ENCODE measurements around the gene SULF2.

SULF2 gene

DNA sequence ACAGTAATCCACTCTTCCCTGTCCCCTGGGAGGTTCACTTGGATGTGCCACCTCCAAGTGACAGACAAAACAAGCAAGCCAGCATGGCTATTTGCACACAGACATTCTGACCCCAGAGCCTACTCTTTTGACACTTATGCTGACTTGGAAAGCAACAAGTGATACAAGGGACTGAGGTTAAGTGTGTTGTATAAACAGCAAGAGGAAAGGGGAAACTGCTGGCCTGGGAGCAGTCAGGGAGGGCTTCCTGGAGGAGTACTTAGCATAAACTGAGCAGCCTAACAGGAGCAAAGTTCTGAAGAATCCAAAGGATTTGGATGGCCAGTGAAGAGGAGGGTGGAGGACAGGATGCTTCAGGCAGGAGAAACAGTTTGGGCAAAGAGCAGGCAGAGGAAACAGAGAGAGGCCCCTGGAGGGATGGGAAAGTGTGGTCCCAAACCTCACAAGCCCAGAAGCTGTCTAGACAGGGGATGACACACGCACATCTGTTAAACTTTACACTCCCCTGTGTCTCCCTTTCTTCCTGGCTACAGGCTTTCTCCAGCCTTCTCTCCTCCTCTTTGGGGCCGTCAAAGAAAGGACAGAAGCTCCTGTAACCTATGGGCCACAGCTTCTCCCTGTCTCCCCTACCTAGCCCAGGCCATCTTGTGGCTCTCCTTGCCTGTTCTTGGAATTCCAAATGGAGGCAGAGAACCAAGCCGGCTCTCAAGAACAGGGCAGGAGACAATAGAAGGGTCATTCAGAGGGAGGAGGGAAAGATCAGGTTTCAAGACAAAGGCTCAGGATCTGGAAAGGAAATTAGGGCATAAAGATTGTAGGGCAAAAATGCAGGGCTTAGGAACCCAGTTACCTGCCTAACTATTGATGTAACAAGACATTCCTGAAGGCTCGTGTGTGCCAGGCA lies 19.3 kb downstream of the SULF2 start:
- no peak overlapping the region for H3K4me3 ChIP-seq (ENCODE audit: low read length)
- H3K27ac ChIP-seq (ENCODE audit: low read length): no peak overlapping the region

GRCh38 chr20:47765271-47765670 lies 20.0 kb downstream of the SULF2 start:
- H3K4me3 ChIP-seq (ENCODE audit: low read length): no peak overlapping the region
- H3K27me3 ChIP-seq (ENCODE audit: insufficient read depth, low read length): no peaks in the 10 kb centered on the region
- no peaks in the 10 kb centered on the region for H3K36me3 ChIP-seq (ENCODE audit: insufficient read depth, low read depth, low read length)
- peaks cover 15% of the 10 kb centered on the region for H3K4me1 ChIP-seq (ENCODE audit: insufficient read depth, low read length)
- no peaks in the 10 kb centered on the region for H3K9me3 ChIP-seq (ENCODE audit: insufficient read depth, low read depth, low read length)
- H3K9ac ChIP-seq (ENCODE audit: low read depth, low read length): no peak overlapping the region
- no peak overlapping the region for H3K27ac ChIP-seq (ENCODE audit: low read length)

More for the DNA sequence above, 19.3 kb downstream of the SULF2 start:
- no peaks in the 10 kb centered on the region for H3K36me3 ChIP-seq (ENCODE audit: insufficient read depth, low read depth, low read length)
- H3K27me3 ChIP-seq (ENCODE audit: insufficient read depth, low read length): no peaks in the 10 kb centered on the region
- H3K9me3 ChIP-seq (ENCODE audit: insufficient read depth, low read depth, low read length): no peaks in the 10 kb centered on the region; the same call in 1 of the 2 replicates
- peaks cover 15% of the 10 kb centered on the region for H3K4me1 ChIP-seq (ENCODE audit: insufficient read depth, low read length)
- H3K9ac ChIP-seq (ENCODE audit: low read depth, low read length): peak overlapping the region; percentile 22; the same call in 1 of the 2 replicates

DNA sequence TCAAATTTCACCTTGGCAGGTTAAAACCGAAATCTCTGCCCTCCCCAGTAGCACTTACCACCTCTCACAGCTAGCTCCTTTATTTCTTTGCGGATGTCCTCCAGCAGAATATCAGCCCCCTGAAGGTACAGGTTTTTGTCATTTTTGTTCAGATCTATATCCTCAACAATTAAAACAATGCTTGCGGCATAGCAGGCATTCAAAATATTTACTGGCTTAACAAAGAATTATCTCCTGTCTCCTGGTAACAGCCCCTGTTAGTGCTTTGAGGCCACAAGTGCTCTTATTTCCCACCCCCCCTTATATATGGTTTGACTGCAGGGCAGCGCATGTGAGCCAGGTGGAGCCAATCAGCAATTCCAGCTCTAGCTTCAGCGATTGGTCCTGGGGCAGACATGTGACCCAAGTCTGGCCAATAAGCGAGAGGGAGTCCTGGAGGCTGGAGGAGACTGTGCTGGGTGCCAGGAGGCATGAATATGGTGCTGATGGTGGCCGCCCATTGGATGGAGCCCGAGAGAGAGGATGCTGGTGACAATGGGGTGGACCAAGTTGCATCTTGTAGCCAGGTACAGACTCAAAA lies 21.0 kb downstream of the SULF2 start:
- H3K36me3 ChIP-seq (ENCODE audit: insufficient read depth, low read depth, low read length): no peaks in the 10 kb centered on the region
- no peaks in the 10 kb centered on the region for H3K9me3 ChIP-seq (ENCODE audit: insufficient read depth, low read depth, low read length)
- no peak overlapping the region for H3K4me3 ChIP-seq (ENCODE audit: low read length)
- H3K4me1 ChIP-seq (ENCODE audit: insufficient read depth, low read length): peaks cover 15% of the 10 kb centered on the region
- H3K27ac ChIP-seq (ENCODE audit: low read length): no peak overlapping the region
- H3K27me3 ChIP-seq (ENCODE audit: insufficient read depth, low read length): no peaks in the 10 kb centered on the region
- H3K9ac ChIP-seq (ENCODE audit: low read depth, low read length): no peak overlapping the region

- Histone ChIP-seq H3K4me3 (ENCODE audit: low read length) (no peak overlapping the region), H3K4me1 (ENCODE audit: insufficient read depth, low read length) (peaks cover 17% of the 10 kb centered on the region)
These were observed 22.5 kb downstream of the SULF2 start for GRCh38 chr20:47762699-47763268.

GRCh38 chr20:47761482-47762047 lies 23.7 kb downstream of the SULF2 start:
- Histone ChIP-seq H3K27ac (ENCODE audit: low read length) (no peak overlapping the region), H3K4me3 (ENCODE audit: low read length) (no peak overlapping the region), H3K9ac (ENCODE audit: low read depth, low read length) (no peak overlapping the region), H3K36me3 (ENCODE audit: insufficient read depth, low read depth, low read length) (no peaks in the 10 kb centered on the region), H3K9me3 (ENCODE audit: insufficient read depth, low read depth, low read length) (no peaks in the 10 kb centered on the region), H3K27me3 (ENCODE audit: insufficient read depth, low read length) (no peaks in the 10 kb centered on the region), H3K4me1 (ENCODE audit: insufficient read depth, low read length) (peaks cover 16% of the 10 kb centered on the region)

More at GRCh38 chr20:47762699-47763268, 22.5 kb downstream of the SULF2 start:
- no peaks in the 10 kb centered on the region for H3K27me3 ChIP-seq (ENCODE audit: insufficient read depth, low read length)
- H3K27ac ChIP-seq (ENCODE audit: low read length): no peak overlapping the region
- H3K36me3 ChIP-seq (ENCODE audit: insufficient read depth, low read depth, low read length): no peaks in the 10 kb centered on the region
- no peak overlapping the region for H3K9ac ChIP-seq (ENCODE audit: low read depth, low read length)
- no peaks in the 10 kb centered on the region for H3K9me3 ChIP-seq (ENCODE audit: insufficient read depth, low read depth, low read length)

DNA sequence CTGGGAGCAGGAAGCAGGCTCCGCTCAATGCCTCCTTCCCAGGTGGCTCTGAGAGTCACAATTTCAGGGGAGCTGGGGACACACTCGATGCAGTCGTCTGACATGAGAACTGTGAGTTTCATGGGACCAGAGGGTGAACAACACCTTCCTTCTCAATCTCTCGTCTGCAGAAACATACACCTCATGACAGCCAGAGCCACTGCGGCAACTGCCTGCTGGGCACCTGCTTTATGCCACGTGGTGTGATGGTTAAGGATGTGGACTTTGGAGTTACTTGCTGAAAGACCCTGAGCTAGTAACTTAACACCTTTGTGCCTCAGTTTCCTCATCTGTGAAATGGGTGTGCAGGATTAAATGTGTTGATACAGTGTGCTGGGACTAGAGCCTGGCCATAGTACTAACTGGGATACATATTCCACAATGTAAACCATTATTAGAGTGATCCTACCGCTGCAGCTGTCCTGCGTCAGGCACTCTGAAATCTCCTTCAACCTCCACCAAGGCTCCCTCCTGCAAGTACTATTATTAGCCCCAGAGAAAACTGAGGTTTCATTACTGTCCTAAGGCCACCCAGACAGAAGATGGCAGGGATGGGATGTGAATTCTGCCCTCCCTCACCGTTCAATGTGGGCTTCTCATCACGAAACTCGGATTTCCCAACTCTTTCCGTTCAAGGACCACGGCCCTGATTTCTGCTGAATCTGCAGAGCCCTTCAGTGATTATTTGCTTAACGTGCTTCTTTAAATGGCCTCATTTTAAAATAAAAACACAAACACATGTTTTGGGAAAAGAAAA lies 24.4 kb downstream of the SULF2 start:
- no peaks in the 10 kb centered on the region for H3K36me3 ChIP-seq (ENCODE audit: insufficient read depth, low read depth, low read length)
- H3K9me3 ChIP-seq (ENCODE audit: insufficient read depth, low read depth, low read length): no peaks in the 10 kb centered on the region
- no peak overlapping the region for H3K4me3 ChIP-seq (ENCODE audit: low read length)
- no peak overlapping the region for H3K27ac ChIP-seq (ENCODE audit: low read length)
- H3K9ac ChIP-seq (ENCODE audit: low read depth, low read length): no peak overlapping the region
- peaks cover 10% of the 10 kb centered on the region for H3K4me1 ChIP-seq (ENCODE audit: insufficient read depth, low read length)
- H3K27me3 ChIP-seq (ENCODE audit: insufficient read depth, low read length): no peaks in the 10 kb centered on the region

DNA sequence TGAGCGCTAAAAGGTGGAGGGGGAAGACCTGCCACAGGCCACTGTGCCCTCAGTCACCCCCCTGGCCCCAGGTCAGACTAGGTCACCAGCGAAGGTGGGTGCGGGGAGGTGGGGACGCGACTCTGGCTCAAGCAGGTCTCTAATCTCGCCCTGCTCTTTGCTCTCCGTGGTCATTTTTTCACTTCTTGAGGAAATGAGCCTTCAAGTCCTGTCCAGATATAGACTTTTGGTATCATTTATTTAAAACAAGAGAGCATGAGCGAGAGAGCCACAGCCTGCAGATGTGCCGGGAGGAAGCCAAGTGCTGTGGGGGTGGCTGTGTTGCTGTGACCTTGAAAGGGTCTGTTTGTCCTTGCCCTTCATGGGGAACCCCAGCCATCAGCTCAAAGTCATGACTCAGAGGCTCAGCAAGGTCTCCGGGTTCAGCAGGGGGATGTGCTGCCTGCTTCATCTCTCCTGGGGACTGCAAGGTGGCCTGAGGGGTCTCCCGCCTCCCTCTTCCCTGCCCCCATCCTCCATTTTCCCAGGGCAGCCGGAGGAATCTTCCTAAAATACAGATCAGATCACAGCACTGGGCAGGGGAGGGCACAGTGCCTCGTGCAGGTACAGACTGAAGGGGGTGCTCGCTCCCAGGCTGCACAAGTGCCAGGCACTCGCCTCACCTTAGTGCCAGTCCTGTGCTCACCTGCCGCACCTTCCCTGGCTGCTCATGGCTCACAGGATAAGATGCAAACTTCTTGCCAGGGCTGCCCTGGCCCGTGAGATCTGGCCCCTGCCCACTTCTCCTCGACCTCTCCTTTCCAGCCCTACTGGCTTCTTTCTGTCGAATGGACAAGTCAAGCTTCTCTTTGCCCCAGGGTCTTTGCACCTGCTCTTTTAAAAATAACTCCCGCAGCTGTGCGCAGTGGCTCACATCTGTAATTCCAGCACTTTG lies 26.5 kb downstream of the SULF2 start:
- Histone ChIP-seq H3K4me1 (ENCODE audit: insufficient read depth, low read length) (peaks cover 5% of the 10 kb centered on the region; the same call in 1 of the 2 replicates), H3K9ac (ENCODE audit: low read depth, low read length) (no peak overlapping the region), H3K27ac (ENCODE audit: low read length) (no peak overlapping the region), H3K27me3 (ENCODE audit: insufficient read depth, low read length) (no peaks in the 10 kb centered on the region), H3K9me3 (ENCODE audit: insufficient read depth, low read depth, low read length) (no peaks in the 10 kb centered on the region), H3K36me3 (ENCODE audit: insufficient read depth, low read depth, low read length) (no peaks in the 10 kb centered on the region), H3K4me3 (ENCODE audit: low read length) (no peak overlapping the region)

DNA sequence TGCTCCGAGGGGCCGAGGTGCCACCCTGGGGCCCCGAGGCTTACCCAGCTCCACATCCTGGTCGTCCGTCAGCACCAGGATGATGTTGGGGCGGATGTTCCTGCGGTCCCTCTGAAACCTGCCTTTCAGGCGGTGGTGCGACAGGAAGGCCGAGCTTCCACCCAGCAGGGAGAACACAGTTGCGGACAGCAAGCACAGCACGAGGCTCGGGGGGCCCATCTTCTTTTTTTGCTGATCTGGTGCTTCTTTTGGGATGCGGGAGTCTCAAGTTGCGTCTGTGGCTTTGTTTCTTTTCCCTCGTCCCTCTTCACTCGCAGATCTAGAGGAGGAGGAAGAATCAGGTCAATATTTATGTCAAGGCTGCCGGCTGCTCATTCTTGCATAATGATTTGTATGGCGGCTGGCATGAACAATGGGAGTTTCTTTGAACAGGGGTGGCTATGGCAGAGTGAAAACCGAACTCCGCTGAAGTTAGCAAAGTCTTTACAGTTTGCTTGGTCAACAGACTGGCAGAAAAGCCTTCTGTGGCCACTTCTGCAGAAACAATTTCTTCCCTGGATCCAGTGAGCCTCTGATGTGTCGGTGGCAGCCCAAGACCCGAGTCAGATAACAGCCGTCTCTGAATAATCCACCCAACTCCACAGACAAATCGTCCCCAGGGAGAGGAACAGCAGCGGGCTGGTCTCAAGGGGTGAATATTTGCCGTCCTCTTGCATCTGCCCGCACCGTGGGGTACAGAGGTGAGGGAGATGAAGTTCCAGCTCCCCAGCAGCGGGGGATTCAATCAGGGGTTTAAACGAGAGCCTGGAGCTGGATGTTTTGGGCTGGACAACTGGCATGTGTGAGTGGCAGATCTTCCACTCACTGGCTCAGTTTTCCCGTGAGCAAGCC lies 27.9 kb downstream of the SULF2 start:
- peaks cover 5% of the 10 kb centered on the region; the same call in 1 of the 2 replicates for H3K4me1 ChIP-seq (ENCODE audit: insufficient read depth, low read length)
- H3K36me3 ChIP-seq (ENCODE audit: insufficient read depth, low read depth, low read length): no peaks in the 10 kb centered on the region
- no peaks in the 10 kb centered on the region for H3K9me3 ChIP-seq (ENCODE audit: insufficient read depth, low read depth, low read length)
- H3K27me3 ChIP-seq (ENCODE audit: insufficient read depth, low read length): no peaks in the 10 kb centered on the region
- no peak overlapping the region for H3K4me3 ChIP-seq (ENCODE audit: low read length)
- H3K9ac ChIP-seq (ENCODE audit: low read depth, low read length): 0 out of 2 replicates have a peak overlapping the region, but pooled peaks have one; percentile 9
- H3K27ac ChIP-seq (ENCODE audit: low read length): no peak overlapping the region

- Histone ChIP-seq H3K9ac (ENCODE audit: low read depth, low read length) (no peak overlapping the region), H3K27me3 (ENCODE audit: insufficient read depth, low read length) (no peaks in the 10 kb centered on the region), H3K9me3 (ENCODE audit: insufficient read depth, low read depth, low read length) (no peaks in the 10 kb centered on the region), H3K4me1 (ENCODE audit: insufficient read depth, low read length) (peaks cover 5% of the 10 kb centered on the region; the same call in 1 of the 2 replicates), H3K36me3 (ENCODE audit: insufficient read depth, low read depth, low read length) (no peaks in the 10 kb centered on the region), H3K4me3 (ENCODE audit: low read length) (no peak overlapping the region), H3K27ac (ENCODE audit: low read length) (no peak overlapping the region)
These were observed 30.2 kb downstream of the SULF2 start for GRCh38 chr20:47754946-47755652.

Data from iPS-20b (cell line).